DMS53 (cell line): ENCODE measurements around the gene GLT8D2.

ENCODE experiments used
- DNase-seq: peaks from one replicate; lab custom pipeline; 2025; lab: John Stamatoyannopoulos, UW

GLT8D2 gene

GRCh38 chr12:103948746-103949406, 101.1 kb downstream of the GLT8D2 start:
- no peak for DNase-seq

- DNase-seq, result no peak
These were observed 102.0 kb downstream of the GLT8D2 start for GRCh38 chr12:103947871-103948555.

- DNase-seq, result peak; percentile 29
These were observed 105.0 kb downstream of the GLT8D2 start for GRCh38 chr12:103944964-103945363.
